Gastrocnemius medialis (tissue), 4 donors: ENCODE measurements around the gene NFAM1. TPM values are rescaled to one million over a fixed set of nuclear protein-coding genes. Genes with fewer than 3 reads are reported as not detected.

Experiments
- ATAC-seq, 2 donors: fragments of 150-250 bp; one replicate each; pipeline ENCODE4 v1.9.1; 2016
- DNase-seq, 2 donors: peaks; one replicate each; pipeline ENCODE4 v3.0.0-alpha.2; 2019
- H3K27ac ChIP-seq, 4 donors: fragments of 200-600 bp; sonication (generic); 1 replicate in 1 of 4; 2 replicates in 3 of 4; pipeline ENCODE4 v1.5.1; 2016 to 2018; ENCODE audit warnings: mild to moderate bottlenecking in 2 of 4, moderate library complexity in 1 of 4
- H3K27me3 ChIP-seq, 3 donors: fragments of 200-600 bp; sonication (generic) in 2 of 3; 1 replicate in 1 of 3; 2 replicates in 2 of 3; pipeline versions ENCODE4 v1.5.1 to v1.6.0; 2016 to 2019; ENCODE audit warnings: mild to moderate bottlenecking in 1 of 3, moderate library complexity in 1 of 3
- H3K36me3 ChIP-seq, 2 donors: fragments of 200-600 bp; sonication (generic) in 1 of 2; one replicate each; pipeline ENCODE4 v1.5.1; 2017 to 2018
- H3K4me1 ChIP-seq, 2 donors: fragments of 200-600 bp; sonication (generic) in 1 of 2; one replicate each; pipeline ENCODE4 v1.5.1; 2016 to 2017; ENCODE audit warnings: mild to moderate bottlenecking in 2 of 2
- H3K4me3 ChIP-seq, 4 donors: fragments of 200-600 bp; sonication (generic) in 3 of 4; 1 replicate in 1 of 4; 2 replicates in 3 of 4; pipeline ENCODE4 v1.5.1; 2016 to 2019; ENCODE audit warnings: mild to moderate bottlenecking in 2 of 4
- H3K9me3 ChIP-seq, 3 donors: fragments of 200-600 bp; sonication (generic) in 2 of 3; 1 replicate in 1 of 3; 2 replicates in 2 of 3; pipeline ENCODE4 v1.5.1; 2016 to 2019
- POLR2A ChIP-seq, 2 donors: fragments of 450-650 bp; IDR thresholded peaks; one replicate each; pipeline ENCODE4 v1.6.1; 2017; ENCODE audit warnings: antibody characterized with exemption in 2 of 2, mild to moderate bottlenecking in 2 of 2, moderate library complexity in 2 of 2
- in situ Hi-C, 4 donors: fragments of 200-750 bp; cut with MboI; loops; one replicate each; pipeline versions ENCODE4 v1.15.0 to v1.8.0; 2017; ENCODE audit warnings: low sequenced_read_pairs in 4 of 4
- intact Hi-C: fragments of 100-400 bp; cut with DNase I; formaldehyde crosslinking; loops from one replicate; pipeline ENCODE4 v1.15.1; 2023; ENCODE audit warnings: low total_unique reads
- total RNA-seq, 4 donors: library from RNA; depleted of rRNA; stranded (reverse); fragments of >200 nt; gene quantifications; one replicate each; pipeline versions ENCODE4 v1.1.0 to v1.2.3, GENCODE V29; 2016
- TF ChIP-seq, protein P1 (sequence below), 5 experiments: fragments of 450-650 bp in 3 of 5; fragments of 200-600 bp in 2 of 5; sonication (generic) in 2 of 5; IDR thresholded peaks in 4 of 5; conservative IDR thresholded peaks in 1 of 5; 1 replicate in 4 of 5; 2 replicates in 1 of 5; pipeline ENCODE4 v1.5.1; 2016 to 2019; ENCODE audit warnings: antibody characterized with exemption in 5 of 5, mild to moderate bottlenecking in 3 of 5, moderate library complexity in 3 of 5

The NFAM1 gene
- total RNA-seq, 4 donors from 2014 or later: 0.20 to 0.59 (median 0.58) TPM; not detected in 1

DNA sequence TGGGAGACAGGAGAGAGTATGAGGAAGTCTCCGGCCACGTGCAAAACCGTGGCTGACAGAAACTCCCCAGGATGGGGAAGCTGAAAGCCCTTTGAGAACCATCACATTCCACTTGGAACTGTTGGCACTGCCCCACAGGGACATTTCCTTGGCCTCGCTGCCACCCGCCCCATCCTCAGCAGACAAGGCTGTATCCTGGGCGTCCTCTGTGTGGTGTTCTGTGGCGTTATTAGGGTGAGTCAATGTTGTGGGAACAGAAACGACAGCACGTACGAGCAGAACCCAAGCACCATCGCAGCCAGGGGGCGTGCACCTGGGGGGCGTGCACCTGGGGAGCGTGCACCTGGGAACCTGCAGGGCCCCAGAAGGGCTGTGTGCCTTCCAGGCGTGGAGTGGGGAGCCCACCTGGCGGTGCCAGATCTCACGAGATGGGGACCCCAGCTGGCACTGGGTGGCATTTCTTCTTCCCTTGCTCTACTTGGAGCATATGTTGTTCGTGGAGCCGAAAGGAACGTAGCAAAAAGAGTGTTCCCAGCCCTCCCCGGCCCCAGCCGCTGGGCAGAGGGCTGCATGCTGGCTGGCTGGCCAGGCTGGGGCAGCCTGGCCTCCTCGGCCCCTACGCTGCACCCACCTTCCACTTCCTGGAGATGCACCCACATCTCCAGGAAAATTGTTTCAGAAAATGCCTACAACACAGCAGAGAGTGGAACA is 35.4 kb downstream of the NFAM1 start:
- H3K36me3 ChIP-seq: no peaks in the 10 kb centered on the region
- peak overlapping the region in 2 of 4 donors; percentile 23 to 52 for H3K27ac ChIP-seq
- intact Hi-C loops (no loop called here), in situ Hi-C loops (no loop called here)
- H3K9me3 ChIP-seq: no peaks in the 10 kb centered on the region
- H3K4me3 ChIP-seq: no peak overlapping the region
- H3K27me3 ChIP-seq: peaks cover 0 to 3% (median 0%) of the 10 kb centered on the region in 3 donors
- no peak for TF ChIP-seq POLR2A (IDR thresholded peaks at IDR 0.05)
- TF ChIP-seq, protein P1, sequence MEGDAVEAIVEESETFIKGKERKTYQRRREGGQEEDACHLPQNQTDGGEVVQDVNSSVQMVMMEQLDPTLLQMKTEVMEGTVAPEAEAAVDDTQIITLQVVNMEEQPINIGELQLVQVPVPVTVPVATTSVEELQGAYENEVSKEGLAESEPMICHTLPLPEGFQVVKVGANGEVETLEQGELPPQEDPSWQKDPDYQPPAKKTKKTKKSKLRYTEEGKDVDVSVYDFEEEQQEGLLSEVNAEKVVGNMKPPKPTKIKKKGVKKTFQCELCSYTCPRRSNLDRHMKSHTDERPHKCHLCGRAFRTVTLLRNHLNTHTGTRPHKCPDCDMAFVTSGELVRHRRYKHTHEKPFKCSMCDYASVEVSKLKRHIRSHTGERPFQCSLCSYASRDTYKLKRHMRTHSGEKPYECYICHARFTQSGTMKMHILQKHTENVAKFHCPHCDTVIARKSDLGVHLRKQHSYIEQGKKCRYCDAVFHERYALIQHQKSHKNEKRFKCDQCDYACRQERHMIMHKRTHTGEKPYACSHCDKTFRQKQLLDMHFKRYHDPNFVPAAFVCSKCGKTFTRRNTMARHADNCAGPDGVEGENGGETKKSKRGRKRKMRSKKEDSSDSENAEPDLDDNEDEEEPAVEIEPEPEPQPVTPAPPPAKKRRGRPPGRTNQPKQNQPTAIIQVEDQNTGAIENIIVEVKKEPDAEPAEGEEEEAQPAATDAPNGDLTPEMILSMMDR (IDR thresholded peaks at IDR 0.05 in 4 of 5, conservative IDR thresholded peaks at IDR 0.05 in 1 of 5): no peak
- DNase-seq (peak; percentile 22 to 29), ATAC-seq (no peak)
- no peaks in the 10 kb centered on the region for H3K4me1 ChIP-seq

DNA sequence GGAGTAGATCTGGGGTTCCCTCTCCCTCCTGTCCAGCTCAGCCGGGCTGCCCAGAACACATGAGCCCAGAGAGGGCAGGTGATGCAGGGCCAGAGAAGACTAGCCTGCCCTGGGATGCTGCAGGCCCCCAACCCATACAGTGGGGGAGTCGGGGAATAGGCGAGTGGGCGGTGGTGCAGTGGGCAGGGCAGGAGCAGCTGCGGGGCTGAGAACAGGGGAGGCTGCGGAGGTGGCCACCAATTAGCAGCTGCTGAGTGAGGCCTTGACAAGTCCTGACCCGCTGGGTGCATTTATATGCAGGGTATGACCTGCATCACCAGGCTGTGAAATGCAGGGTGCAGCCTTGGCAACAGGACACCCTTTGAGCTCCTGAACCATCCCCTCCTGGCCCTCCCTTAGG is 43.1 kb downstream of the NFAM1 start:
- in situ Hi-C loops: no loop called here
- intact Hi-C loops: no loop called here
- no peaks in the 10 kb centered on the region for H3K9me3 ChIP-seq
- no peaks in the 10 kb centered on the region for H3K36me3 ChIP-seq
- no peak for TF ChIP-seq POLR2A (IDR thresholded peaks at IDR 0.05)
- TF ChIP-seq, protein P1 (IDR thresholded peaks at IDR 0.05 in 4 of 5, conservative IDR thresholded peaks at IDR 0.05 in 1 of 5): no peak
- no peak overlapping the region for H3K4me3 ChIP-seq
- ATAC-seq (no peak), DNase-seq (no peak)
- H3K27me3 ChIP-seq: peaks cover 0 to 3% (median 0%) of the 10 kb centered on the region in 3 donors
- H3K27ac ChIP-seq: no peak overlapping the region
- no peaks in the 10 kb centered on the region for H3K4me1 ChIP-seq

DNA sequence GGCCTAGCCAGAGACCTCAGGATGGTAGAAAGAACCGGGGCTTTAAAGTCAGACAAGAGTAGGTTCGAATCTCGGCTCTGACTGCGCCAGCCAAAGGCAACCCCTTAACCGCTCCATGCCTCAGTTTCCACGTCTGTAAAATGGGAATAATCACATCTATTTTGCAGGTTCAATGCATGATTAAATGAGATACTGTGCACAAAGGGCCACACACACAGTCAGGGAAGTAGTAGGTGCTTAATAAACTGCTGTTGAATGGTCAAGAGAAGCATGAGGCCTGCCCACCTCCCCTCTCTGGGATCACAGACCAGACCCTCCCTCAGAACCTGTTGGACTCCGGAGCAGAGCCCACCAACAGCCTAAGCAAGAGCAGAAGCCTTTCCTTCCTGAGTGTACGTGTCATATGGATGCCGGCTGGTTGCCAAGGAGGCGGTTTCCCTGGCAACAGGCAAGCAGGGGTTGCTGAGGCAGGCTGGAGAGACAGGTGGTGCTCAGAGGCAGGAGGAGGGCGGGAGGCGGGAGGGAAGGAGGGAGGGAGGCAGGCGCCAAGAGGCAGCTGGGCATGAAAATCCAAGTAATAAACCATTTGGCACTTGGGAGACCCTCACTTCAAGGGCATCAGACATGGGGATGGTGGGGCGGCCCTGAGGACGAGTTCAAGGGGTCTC is 43.9 kb downstream of the NFAM1 start:
- Histone ChIP-seq H3K4me3 (no peak overlapping the region), H3K4me1 (no peaks in the 10 kb centered on the region), H3K36me3 (no peaks in the 10 kb centered on the region), H3K27ac (no peak overlapping the region), H3K27me3 (peaks cover 0 to 3% (median 0%) of the 10 kb centered on the region in 3 donors), H3K9me3 (no peaks in the 10 kb centered on the region)
- in situ Hi-C loops: no loop called here
- no peak for ATAC-seq
- DNase-seq: no peak
- no peak for TF ChIP-seq POLR2A (IDR thresholded peaks at IDR 0.05)
- TF ChIP-seq, protein P1 (IDR thresholded peaks at IDR 0.05 in 4 of 5, conservative IDR thresholded peaks at IDR 0.05 in 1 of 5): no peak
- intact Hi-C loops: no loop called here

DNA sequence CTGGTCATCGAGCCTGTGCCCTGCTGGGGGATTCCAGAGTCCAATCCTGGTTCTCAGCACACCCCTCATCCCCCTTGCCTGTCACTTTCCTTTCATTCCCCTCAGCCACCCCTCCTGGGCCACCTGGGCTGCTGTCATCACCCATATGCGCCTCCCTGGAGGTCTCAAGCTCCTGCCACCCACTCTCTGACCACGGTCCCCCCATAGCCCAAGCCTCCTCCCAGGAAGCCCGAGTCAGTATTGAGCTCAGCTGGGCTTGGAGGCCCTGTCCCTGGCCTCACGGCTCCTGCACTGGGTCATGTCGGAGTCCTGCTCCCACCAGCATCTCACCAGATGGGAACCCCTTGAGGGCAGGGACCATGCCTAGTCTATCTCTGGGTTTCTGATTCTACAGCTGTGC is 44.6 kb downstream of the NFAM1 start:
- Histone ChIP-seq H3K9me3 (no peaks in the 10 kb centered on the region), H3K27ac (no peak overlapping the region), H3K4me3 (no peak overlapping the region), H3K27me3 (no peaks in the 10 kb centered on the region), H3K4me1 (no peaks in the 10 kb centered on the region), H3K36me3 (no peaks in the 10 kb centered on the region)
- ATAC-seq (no peak), DNase-seq (no peak)
- TF ChIP-seq, protein P1 (IDR thresholded peaks at IDR 0.05 in 4 of 5, conservative IDR thresholded peaks at IDR 0.05 in 1 of 5): no peak
- TF ChIP-seq POLR2A (IDR thresholded peaks at IDR 0.05): no peak
- intact Hi-C loops (no loop called here), in situ Hi-C loops (no loop called here)
